ENCODE measurements around the gene IMMP2L.
"Not testable (repeated sequence)": the region's sequence is repeated elsewhere in the genome, so short reads cannot be mapped to it uniquely, and the experiment has no call there.

Gene IMMP2L

GRCh38 chr7:111501799-111502198 is 60.5 kb downstream of the IMMP2L start:
- not testable (repeated sequence) for DNase-seq

GRCh38 chr7:111499027-111499426 is 63.3 kb downstream of the IMMP2L start:
- no peak for DNase-seq

- DNase-seq: no peak
These were observed 63.8 kb downstream of the IMMP2L start for GRCh38 chr7:111498391-111499007.

- no peak for DNase-seq
These were observed 67.0 kb downstream of the IMMP2L start for GRCh38 chr7:111495173-111495810.

DNA sequence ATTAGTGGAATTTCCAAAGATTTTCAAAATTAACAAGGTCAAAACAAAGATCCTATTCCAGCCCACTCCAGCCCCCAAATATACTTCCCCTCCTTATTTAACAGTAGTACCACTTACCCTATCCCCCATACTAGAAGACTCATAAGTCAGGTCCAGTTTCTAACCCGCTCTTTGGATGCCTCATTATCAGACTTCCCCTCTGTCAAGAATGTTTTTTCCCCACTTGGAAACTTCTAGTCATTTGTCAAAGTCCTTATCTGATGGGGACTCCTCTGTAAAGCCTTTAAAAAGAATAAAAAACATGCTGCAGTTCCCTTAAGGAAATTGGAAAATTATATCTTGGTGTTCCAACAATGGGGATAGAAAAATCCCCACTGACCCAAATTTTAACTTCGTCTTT is 70.1 kb downstream of the IMMP2L start:
- no peak for DNase-seq

GRCh38 chr7:111486472-111487142 is 75.7 kb downstream of the IMMP2L start:
- peak; percentile 1 for DNase-seq

- DNase-seq: no peak
These were observed 76.5 kb downstream of the IMMP2L start for GRCh38 chr7:111485701-111486380.

GRCh38 chr7:111483078-111483477 is 79.2 kb downstream of the IMMP2L start:
- no peak for DNase-seq

DNA sequence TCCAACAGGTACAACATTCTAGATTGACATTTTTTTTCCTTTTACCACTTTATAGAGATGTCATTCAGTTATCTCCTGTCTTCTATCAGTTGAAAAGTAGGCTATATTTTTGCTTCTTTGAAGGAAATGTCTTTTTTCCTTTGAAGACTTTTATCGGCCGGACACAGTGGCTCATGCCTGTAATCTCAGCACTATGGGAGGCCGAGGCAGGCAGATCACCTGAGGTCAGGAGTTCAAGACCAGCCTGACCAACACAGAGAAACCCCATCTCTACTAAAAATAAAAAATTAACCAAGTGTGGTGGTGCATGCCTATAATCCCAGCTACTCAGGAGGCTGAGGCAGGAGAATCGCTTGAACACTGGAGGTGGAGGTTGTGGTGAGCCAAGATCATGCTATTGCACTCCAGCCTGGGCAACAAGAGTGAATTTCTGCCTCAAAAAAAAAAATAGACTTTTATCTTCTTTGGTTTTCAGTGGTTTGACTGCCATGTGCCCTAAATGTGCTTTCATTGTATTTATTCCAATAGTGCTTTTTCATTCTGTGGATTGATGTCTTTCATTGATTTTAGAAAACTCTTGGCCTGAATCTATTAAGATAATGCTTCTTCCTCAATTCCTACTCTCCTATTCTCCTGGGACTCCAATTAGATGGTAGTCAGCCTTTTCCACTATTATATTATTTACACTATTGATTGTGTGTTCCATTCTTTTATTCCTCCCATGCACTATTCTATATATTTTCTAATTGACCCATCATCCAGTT is 84.6 kb downstream of the IMMP2L start:
- no peak for DNase-seq

GRCh38 chr7:111476586-111477293 is 85.6 kb downstream of the IMMP2L start:
- no peak for DNase-seq

GRCh38 chr7:111475959-111476358 is 86.3 kb downstream of the IMMP2L start:
- DNase-seq: no peak

DNA sequence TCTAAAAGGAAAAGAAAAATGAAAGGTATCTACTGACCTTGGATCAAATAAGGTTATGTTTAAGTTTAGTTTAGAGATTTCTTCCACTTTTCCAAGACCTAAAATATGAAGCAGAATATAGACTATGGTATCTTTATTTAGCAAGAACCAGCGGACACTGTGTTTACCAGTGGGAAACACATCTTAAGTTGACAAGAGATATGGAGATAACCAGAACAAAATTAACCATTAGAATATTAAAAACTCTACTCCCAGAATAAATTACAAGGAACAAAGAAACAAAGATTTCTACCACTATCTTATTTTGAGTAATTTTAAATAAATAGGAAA is 86.9 kb downstream of the IMMP2L start:
- no peak for DNase-seq

GRCh38 chr7:111474723-111475418 is 87.4 kb downstream of the IMMP2L start:
- no peak for DNase-seq

- DNase-seq: no peak
These were observed 88.7 kb downstream of the IMMP2L start for GRCh38 chr7:111473449-111474198.

GRCh38 chr7:111470998-111471397 is 91.3 kb downstream of the IMMP2L start:
- DNase-seq: no peak

DNA sequence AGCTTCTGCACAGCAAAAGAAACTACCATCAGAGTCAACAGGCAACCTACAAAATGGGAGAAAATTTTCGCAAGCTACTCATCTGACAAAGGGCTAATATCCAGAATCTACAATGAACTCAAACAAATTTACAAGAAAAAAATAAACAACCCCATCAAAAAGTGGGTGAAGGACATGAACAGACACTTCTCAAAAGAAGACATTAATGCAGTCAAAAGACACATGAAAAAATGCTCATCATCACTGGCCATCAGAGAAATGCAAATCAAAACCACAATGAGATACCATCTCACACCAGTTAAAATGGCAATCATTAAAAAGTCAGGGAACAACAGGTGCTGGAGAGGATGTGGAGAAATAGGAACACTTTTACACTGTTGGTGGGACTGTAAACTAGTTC is 92.4 kb downstream of the IMMP2L start:
- not testable (repeated sequence) for DNase-seq

DNA sequence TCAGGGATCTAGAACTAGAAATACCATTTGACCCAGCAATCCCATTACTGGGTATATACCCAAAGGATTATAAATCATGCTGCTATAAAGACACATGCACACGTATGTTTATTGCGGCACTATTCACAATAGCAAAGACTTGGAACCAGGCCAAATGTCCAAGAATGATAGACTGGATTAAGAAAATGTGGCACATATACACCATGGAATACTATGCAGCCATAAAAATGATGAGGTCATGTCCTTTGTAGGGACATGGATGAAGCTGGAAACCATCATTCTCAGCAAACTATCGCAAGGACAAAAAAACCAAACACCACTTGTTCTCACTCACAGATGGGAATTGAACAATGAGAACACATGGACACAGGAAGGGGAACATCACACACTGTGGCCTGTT is 96.5 kb downstream of the IMMP2L start:
- DNase-seq: not testable (repeated sequence)

GRCh38 chr7:111460695-111461094 is 101.6 kb downstream of the IMMP2L start:
- DNase-seq: no peak

DNA sequence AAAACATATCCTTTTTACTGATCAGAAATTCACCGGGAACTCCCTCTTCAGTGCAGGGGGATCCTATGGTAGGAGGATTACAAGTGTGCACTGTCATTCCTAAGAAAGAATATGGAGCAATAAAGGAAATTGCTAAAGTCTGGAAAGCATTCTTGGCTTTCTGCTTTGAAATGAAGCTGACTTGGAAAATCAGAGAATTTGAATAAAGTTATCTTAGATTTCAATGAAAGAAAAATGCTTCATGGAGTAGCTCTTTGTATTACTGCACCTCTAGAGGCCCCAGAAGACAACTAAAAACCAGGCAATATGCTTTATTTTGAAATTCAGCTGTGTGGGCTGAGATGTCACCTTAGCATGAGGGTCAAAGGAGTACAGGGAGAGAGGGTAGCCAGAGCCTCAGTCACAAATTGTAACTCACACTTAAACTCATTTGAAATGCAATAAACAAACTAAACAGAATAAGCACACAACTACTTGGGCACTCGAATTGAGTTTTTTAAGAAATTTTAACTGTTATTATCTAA is 102.5 kb downstream of the IMMP2L start:
- no peak for DNase-seq

DNA sequence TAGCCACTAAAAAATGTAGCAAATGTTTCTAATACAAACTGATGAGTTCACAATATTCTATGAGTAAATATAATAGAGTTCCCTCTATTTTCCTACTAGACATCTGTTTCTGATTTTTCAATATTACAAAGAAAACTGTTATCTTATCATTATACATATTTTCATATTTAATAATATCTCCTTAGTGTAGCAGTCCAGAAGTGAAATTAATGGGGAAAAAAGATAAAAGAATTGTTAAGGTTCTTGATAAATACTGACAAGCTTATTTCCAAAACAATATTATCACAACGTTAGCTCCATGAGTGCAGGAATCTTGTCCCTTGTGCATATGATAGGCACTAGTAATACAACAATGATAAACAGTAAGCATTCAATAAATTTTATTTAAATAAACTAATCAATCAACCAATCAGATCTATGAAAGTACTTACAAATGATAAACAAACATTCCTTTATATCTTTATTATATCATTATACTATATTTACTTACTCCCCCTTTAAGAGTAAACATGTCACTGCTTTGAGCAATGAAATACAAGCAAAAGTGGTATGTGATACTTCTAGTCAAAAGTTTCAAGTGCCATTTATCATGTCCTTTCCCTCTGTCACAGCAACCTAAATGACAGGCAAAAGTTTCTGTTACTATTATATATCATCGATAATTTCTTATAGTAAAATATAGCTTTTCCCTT is 103.1 kb downstream of the IMMP2L start:
- no peak for DNase-seq

All from NCI-H2029 (cell line).